Measurements from ENCODE around the gene ZNF524. TPM values are rescaled to one million over a fixed set of nuclear protein-coding genes. Genes with fewer than 3 reads are reported as not detected.
A peak's percentile ranks its signal among the peaks of the same experiment; 100 is the strongest.

ZNF524 gene
- total and polyA plus RNA-seq, 9 of the 15 experiments (the other 6 are each of a cell fraction or from before 2014, with no cell fraction given) = 0.08 to 15.6 (median 2.9) TPM

- TF ChIP-seq BRCA1 (IDR thresholded peaks at IDR 0.05) (no peak), BRCA1 (CRISPR knock-in tag; IDR thresholded peaks at IDR 0.05) (no peak), FOXJ3 (CRISPR knock-in tag; IDR thresholded peaks at IDR 0.05) (no peak), ZNF586 (CRISPR knock-in tag; conservative IDR thresholded peaks at IDR 0.05) (no peak), CLOCK (CRISPR knock-in tag; IDR thresholded peaks at IDR 0.05; ENCODE audit: borderline replicate concordance) (no peak), EGR1 (conservative IDR thresholded peaks at IDR 0.05) (peak; percentile 68), ZSCAN29 (IDR thresholded peaks at IDR 0.05) (no peak), HNRNPK (IDR thresholded peaks at IDR 0.05; ENCODE audit: low read depth, low read length, poor library complexity, severe bottlenecking) (no peak), YY1 (IDR thresholded peaks at IDR 0.05; ENCODE audit: borderline replicate concordance in 1 of 3, control insufficient read depth in 1 of 3, extremely low read depth in 1 of 3, insufficient read depth in 3 of 3, insufficient read length in 1 of 3, insufficient replicate concordance in 2 of 3, low read depth in 1 of 3, low read length in 2 of 3) (no peak), KDM4B (IDR thresholded peaks at IDR 0.05; ENCODE audit: borderline replicate concordance in 2 of 2, low read depth in 1 of 2) (0 out of 4 replicates have a peak, but pooled peaks of 1 of the 2 experiments have one; percentile 74), ZNF316 (IDR thresholded peaks at IDR 0.05) (no peak), POLR3G (IDR thresholded peaks at IDR 0.05; ENCODE audit: extremely low read depth, insufficient read length, insufficient replicate concordance) (no peak), PML (IDR thresholded peaks at IDR 0.05; ENCODE audit: low read length) (no peak), NFIX (CRISPR knock-in tag; IDR thresholded peaks at IDR 0.05; ENCODE audit: low read depth) (no peak), E2F6 (IDR thresholded peaks at IDR 0.05; ENCODE audit: borderline replicate concordance in 1 of 2, extremely low read depth in 1 of 2, insufficient read depth in 1 of 2, insufficient read length in 1 of 2, low read depth in 1 of 2, low read length in 1 of 2, poor library complexity in 1 of 2, severe bottlenecking in 1 of 2) (peak; percentile 28 to 69), MAFK (IDR thresholded peaks at IDR 0.05; ENCODE audit: low read length) (no peak)
Observed at GRCh38 chr19:55605207-55605636, 5.1 kb downstream of the ZNF524 start (continued).
